GM19193 (cell line): ENCODE measurements around the gene NUBP1.

Experiments
- POLR2A ChIP-seq: IDR thresholded peaks from 4 replicates; pipeline ENCODE4 v1.6.1; 2011; ENCODE audit not compliant: insufficient read depth, insufficient read length; ENCODE audit errors: extremely low read depth

The NUBP1 gene

GRCh38 chr16:10770907-10771306, 27.3 kb downstream of the NUBP1 start:
- TF ChIP-seq POLR2A = no peak

GRCh38 chr16:10776280-10776679, 32.6 kb downstream of the NUBP1 start:
- no peak for TF ChIP-seq POLR2A

- TF ChIP-seq POLR2A = no peak
These were observed 33.7 kb downstream of the NUBP1 start for GRCh38 chr16:10777356-10777755.

GRCh38 chr16:10780628-10781027, 37.0 kb downstream of the NUBP1 start:
- TF ChIP-seq POLR2A = no peak

- TF ChIP-seq POLR2A = no peak
These were observed 39.0 kb downstream of the NUBP1 start for GRCh38 chr16:10782628-10783027.

- no peak for TF ChIP-seq POLR2A
These were observed 43.7 kb downstream of the NUBP1 start for GRCh38 chr16:10787304-10787703.

GRCh38 chr16:10791048-10791447, 47.4 kb downstream of the NUBP1 start:
- TF ChIP-seq POLR2A = no peak

- no peak for TF ChIP-seq POLR2A
These were observed 56.1 kb downstream of the NUBP1 start for GRCh38 chr16:10799736-10800135.

GRCh38 chr16:10805334-10805733, 61.7 kb downstream of the NUBP1 start:
- no peak for TF ChIP-seq POLR2A

- no peak for TF ChIP-seq POLR2A
These were observed 63.1 kb downstream of the NUBP1 start for GRCh38 chr16:10806698-10807097.

- no peak for TF ChIP-seq POLR2A
These were observed 64.6 kb downstream of the NUBP1 start for GRCh38 chr16:10808218-10808617.

- TF ChIP-seq POLR2A = no peak
These were observed 65.2 kb downstream of the NUBP1 start for GRCh38 chr16:10808850-10809249.

- TF ChIP-seq POLR2A = no peak
These were observed 66.1 kb downstream of the NUBP1 start for GRCh38 chr16:10809706-10810105.

- TF ChIP-seq POLR2A = no peak
These were observed 68.9 kb downstream of the NUBP1 start for GRCh38 chr16:10812312-10813098.

GRCh38 chr16:10813099-10813455, 69.4 kb downstream of the NUBP1 start:
- no peak for TF ChIP-seq POLR2A

- no peak for TF ChIP-seq POLR2A
These were observed 73.9 kb downstream of the NUBP1 start for GRCh38 chr16:10817514-10817913.
